HEK293 (cell line): ENCODE results near the gene OR8H2.
"Not testable (repeated sequence)": the region's sequence is repeated elsewhere in the genome, so short reads cannot be mapped to it uniquely, and the experiment has no call there.

Source experiments
- CTCF ChIA-PET: fragments of 350-600 bp; formaldehyde crosslinking; extraction: SDS; loops from one replicate; lab custom pipeline; 2021; ENCODE audit warnings: antibody characterized with exemption; lab: Yijun Ruan, JAX
- POLR2A ChIA-PET: fragments of 300-600 bp; formaldehyde crosslinking; extraction: SDS; loops from one replicate; lab custom pipeline; 2020; ENCODE audit warnings: antibody characterized with exemption, inconsistent platforms; lab: Yijun Ruan, JAX
- H3K27ac ChIP-seq: fragments of 200-500 bp; sonication (Bioruptor generic); 2 replicates; pipeline ENCODE4 v1.5.1; 2014; ENCODE audit warnings: low read depth, low read length, control low read depth, inconsistent platforms; ENCODE audit errors: extremely low read depth
- H3K36me3 ChIP-seq, 2 experiments: fragments of 200-500 bp in 1 of 2; sonication (Bioruptor generic) in 1 of 2; 1 replicate in 1 of 2; 2 replicates in 1 of 2; pipeline ENCODE4 v1.5.1; 2014 to 2017; ENCODE audit warnings: inconsistent platforms in 2 of 2, low read length in 2 of 2; ENCODE audit not compliant: control insufficient read depth in 2 of 2, insufficient read depth in 1 of 2
- H3K4me1 ChIP-seq: fragments of 200-500 bp; sonication (Bioruptor generic); 2 replicates; pipeline ENCODE4 v1.5.1; 2014; ENCODE audit warnings: mild to moderate bottlenecking, low read length, inconsistent platforms; ENCODE audit not compliant: control insufficient read depth, insufficient read depth
- H3K4me3 ChIP-seq: 2 replicates; pipeline ENCODE4 v1.5.1; 2011; ENCODE audit warnings: low read depth, mild to moderate bottlenecking, control low read depth, low read length, moderate library complexity
- H3K9me3 ChIP-seq: fragments of 200-500 bp; sonication (Bioruptor generic); 2 replicates; pipeline ENCODE4 v1.5.1; 2014; ENCODE audit warnings: low read depth, low read length, inconsistent platforms; ENCODE audit not compliant: control insufficient read depth, insufficient read depth
- MEIS1 ChIP-seq: sonication (generic); formaldehyde crosslinking; IDR thresholded peaks from 2 replicates; pipeline ENCODE4 v1.8.1; 2022; ENCODE audit warnings: missing genetic modification reagents, mild to moderate bottlenecking, borderline replicate concordance
- MYNN ChIP-seq: fragments of 450-650 bp; formaldehyde crosslinking; IDR thresholded peaks from 2 replicates; pipeline ENCODE4 v1.5.1; 2016; ENCODE audit warnings: missing biosample characterization, missing genetic modification characterization, borderline replicate concordance
- SP3 ChIP-seq: fragments of 450-650 bp; formaldehyde crosslinking; IDR thresholded peaks from 2 replicates; pipeline ENCODE4 v1.5.1; 2016; ENCODE audit warnings: missing biosample characterization, missing genetic modification characterization
- TSHZ1 ChIP-seq: fragments of 450-650 bp; formaldehyde crosslinking; IDR thresholded peaks from 2 replicates; pipeline ENCODE4 v1.5.1; 2016; ENCODE audit warnings: missing biosample characterization, missing genetic modification characterization, borderline replicate concordance
- ZBTB44 ChIP-seq: fragments of 450-650 bp; IDR thresholded peaks from 2 replicates; pipeline ENCODE4 v1.5.1; 2018; ENCODE audit warnings: missing biosample characterization, mild to moderate bottlenecking, missing genetic modification characterization
- ZNF112 ChIP-seq: fragments of 450-650 bp; formaldehyde crosslinking; IDR thresholded peaks from 2 replicates; pipeline ENCODE4 v1.5.0; 2017; ENCODE audit warnings: missing biosample characterization, missing genetic modification characterization
- ZNF132 ChIP-seq: fragments of 450-650 bp; formaldehyde crosslinking; IDR thresholded peaks from 2 replicates; pipeline ENCODE4 v1.5.1; 2017; ENCODE audit warnings: missing biosample characterization, missing genetic modification characterization, borderline replicate concordance
- ZNF146 ChIP-seq: fragments of 450-650 bp; formaldehyde crosslinking; IDR thresholded peaks from 2 replicates; pipeline ENCODE4 v1.5.1; 2016; ENCODE audit warnings: missing biosample characterization, missing genetic modification characterization
- ZNF202 ChIP-seq: fragments of 450-650 bp; formaldehyde crosslinking; IDR thresholded peaks from 2 replicates; pipeline ENCODE4 v1.5.1; 2016; ENCODE audit warnings: missing biosample characterization, missing genetic modification characterization, borderline replicate concordance
- ZNF292 ChIP-seq: fragments of 450-650 bp; formaldehyde crosslinking; IDR thresholded peaks from 2 replicates; pipeline ENCODE4 v1.5.1; 2016; ENCODE audit warnings: low read depth, missing biosample characterization, missing genetic modification characterization, borderline replicate concordance
- ZNF335 ChIP-seq: fragments of 450-650 bp; formaldehyde crosslinking; conservative IDR thresholded peaks from 2 replicates; pipeline ENCODE4 v1.5.1; 2016; ENCODE audit warnings: missing biosample characterization, missing genetic modification characterization
- ZNF354C ChIP-seq: fragments of 450-650 bp; formaldehyde crosslinking; IDR thresholded peaks from 2 replicates; pipeline ENCODE4 v1.5.1; 2016; ENCODE audit warnings: missing biosample characterization, missing genetic modification characterization, low read depth, borderline replicate concordance
- ZNF473 ChIP-seq: fragments of 450-650 bp; formaldehyde crosslinking; IDR thresholded peaks from 2 replicates; pipeline ENCODE4 v1.5.1; 2017; ENCODE audit warnings: missing biosample characterization, missing genetic modification characterization
- ZNF521 ChIP-seq: fragments of 450-650 bp; formaldehyde crosslinking; IDR thresholded peaks from 2 replicates; pipeline ENCODE4 v1.5.1; 2017; ENCODE audit warnings: missing biosample characterization, mild to moderate bottlenecking, missing genetic modification characterization
- ZNF558 ChIP-seq: fragments of 450-650 bp; formaldehyde crosslinking; IDR thresholded peaks from 2 replicates; pipeline ENCODE4 v1.5.1; 2016; ENCODE audit warnings: missing biosample characterization, missing genetic modification characterization
- ZNF610 ChIP-seq: fragments of 450-650 bp; formaldehyde crosslinking; IDR thresholded peaks from 2 replicates; pipeline ENCODE4 v1.5.1; 2016; ENCODE audit warnings: missing biosample characterization, missing genetic modification characterization, borderline replicate concordance
- ZNF645 ChIP-seq: fragments of 450-650 bp; formaldehyde crosslinking; IDR thresholded peaks from 2 replicates; pipeline ENCODE4; 2016; ENCODE audit warnings: missing biosample characterization, missing genetic modification characterization
- ZNF777 ChIP-seq: fragments of 450-650 bp; formaldehyde crosslinking; IDR thresholded peaks from 2 replicates; pipeline ENCODE4 v1.5.1; 2017; ENCODE audit warnings: missing biosample characterization, missing genetic modification characterization, borderline replicate concordance

OR8H2 gene

GRCh38 chr11:56103210-56103737, at the start of gene OR8H2:
Gene OR8H2 (plus strand): TSS chr11:56103687. CDS start chr11:56105043, 1,356 bp downstream.
- H3K4me3 ChIP-seq: no peak within 1 kb of the TSS
- TF ChIP-seq ZNF777: no peak
- TF ChIP-seq ZNF521 (tag by site-specific recombination): no peak
- no peak for TF ChIP-seq ZNF473 (tag by site-specific recombination)
- no peak for TF ChIP-seq TSHZ1 (tag by site-specific recombination)
- no peak for TF ChIP-seq ZBTB44 (tag by site-specific recombination)
- TF ChIP-seq ZNF292: no peak
- no peak for TF ChIP-seq MEIS1 (CRISPR knock-in tag)
- no peak for TF ChIP-seq ZNF146 (tag by site-specific recombination)
- no peak for TF ChIP-seq ZNF202
- TF ChIP-seq ZNF610 (tag by site-specific recombination): no peak
- TF ChIP-seq ZNF335 (tag by site-specific recombination): no peak
- no peak for TF ChIP-seq ZNF354C (tag by site-specific recombination)
- no peak for TF ChIP-seq ZNF132
- TF ChIP-seq ZNF112 (tag by site-specific recombination): no peak
- no peak for TF ChIP-seq SP3 (tag by site-specific recombination)
- no peak for TF ChIP-seq ZNF645
- TF ChIP-seq MYNN (tag by site-specific recombination): no peak
- TF ChIP-seq ZNF558 (tag by site-specific recombination): no peak
- H3K4me1 ChIP-seq: no peaks in the 10 kb centered on the region
- CTCF ChIA-PET: no interaction called here
- no peak within 1 kb of the TSS for H3K27ac ChIP-seq
- no peaks in the 10 kb centered on the region for H3K36me3 ChIP-seq
- POLR2A ChIA-PET: no interaction called here
- H3K9me3 ChIP-seq: no peaks in the 10 kb centered on the region

- H3K36me3 ChIP-seq, H3K27ac ChIP-seq, H3K9me3 ChIP-seq, CTCF ChIA-PET, H3K4me1 ChIP-seq, H3K4me3 ChIP-seq: not testable (repeated sequence)
- POLR2A ChIA-PET: interaction anchor here (0.6 kb wide), 1 partner anchor 17 kb away, joined by 3 read pairs; no protein-coding TSS in a partner anchor
Measured at GRCh38 chr11:56056366-56056765, 47.1 kb upstream of the OR8H2 start.

GRCh38 chr11:56057661-56058237, 45.7 kb upstream of the OR8H2 start:
- H3K36me3 ChIP-seq, H3K4me1 ChIP-seq, CTCF ChIA-PET, POLR2A ChIA-PET, H3K9me3 ChIP-seq, H3K4me3 ChIP-seq, H3K27ac ChIP-seq: not testable (repeated sequence)

GRCh38 chr11:56058260-56058780, 45.2 kb upstream of the OR8H2 start:
- H3K9me3 ChIP-seq, H3K4me1 ChIP-seq, H3K36me3 ChIP-seq, H3K4me3 ChIP-seq, CTCF ChIA-PET, H3K27ac ChIP-seq, POLR2A ChIA-PET: not testable (repeated sequence)
